Natural killer cell treated with Interleukin-12 subunit alpha and Interleukin-12 subunit beta and Interleukin-15 and Interleukin-18, amount 100 ng/mL, for 72 hours (primary cell): Measurements from ENCODE around the gene LTBP3. TPM values are rescaled to one million over a fixed set of nuclear protein-coding genes. Genes with fewer than 3 reads are reported as not detected.

Experiments
- ATAC-seq, 2 donors: fragments of 150-1000 bp; cut with Tn5 transposase in 1 of 2; sonication (Bioruptor Pico), chemical (Tn5 transposase) in 1 of 2; 2 replicates each; pipeline ENCODE4 v1.10.0; 2021
- DNase-seq: peaks from one replicate; pipeline ENCODE4 v3.0.0; 2022; ENCODE audit warnings: low spot score
- H3K27ac Mint-ChIP-seq, 2 donors: 1 replicate in 1 of 2; 2 replicates in 1 of 2; pipeline ENCODE4 v1.8.0; 2022; ENCODE audit warnings: mixed read lengths in 2 of 2, mild to moderate bottlenecking in 1 of 2, moderate library complexity in 1 of 2
- H3K27me3 Mint-ChIP-seq, 2 donors: 1 replicate in 1 of 2; 2 replicates in 1 of 2; pipeline ENCODE4 v1.8.0; 2022; ENCODE audit warnings: mixed read lengths in 2 of 2
- H3K36me3 Mint-ChIP-seq: one replicate; pipeline ENCODE4 v1.8.0; 2022; ENCODE audit warnings: mixed read lengths
- H3K4me1 Mint-ChIP-seq, 2 donors: 1 replicate in 1 of 2; 2 replicates in 1 of 2; pipeline ENCODE4 v1.8.0; 2022; ENCODE audit warnings: low read depth in 2 of 2, mixed read lengths in 2 of 2, mild to moderate bottlenecking in 1 of 2
- H3K4me3 Mint-ChIP-seq: one replicate; pipeline ENCODE4 v1.8.0; 2022; ENCODE audit warnings: mixed read lengths
- H3K9me3 Mint-ChIP-seq: 2 replicates; pipeline ENCODE4 v1.8.0; 2022; ENCODE audit warnings: mixed read lengths
- total RNA-seq, 2 donors: library from RNA; stranded (reverse); gene quantifications; one replicate each; pipeline ENCODE4 v1.2.3, GENCODE V29; 2022

Gene LTBP3
- total RNA-seq, 2 donors from 2014 or later: 42.3 to 60.2 TPM

GRCh38 chr11:65549096-65549495 is 9.1 kb downstream of the LTBP3 start:
- H3K36me3 Mint-ChIP-seq: no peaks in the 10 kb centered on the region
- H3K4me1 Mint-ChIP-seq: peaks cover 34 to 52% of the 10 kb centered on the region in 2 donors
- no peak overlapping the region for H3K27ac Mint-ChIP-seq
- H3K4me3 Mint-ChIP-seq: no peak overlapping the region
- DNase-seq (no peak), ATAC-seq (no peak)
- H3K27me3 Mint-ChIP-seq: no peaks in the 10 kb centered on the region
- no peaks in the 10 kb centered on the region for H3K9me3 Mint-ChIP-seq

GRCh38 chr11:65548395-65548794 is 9.8 kb downstream of the LTBP3 start:
- Mint-ChIP-seq H3K4me3 (peak overlapping the region; percentile 41), H3K27me3 (no peaks in the 10 kb centered on the region), H3K9me3 (no peaks in the 10 kb centered on the region), H3K27ac (peak overlapping the region; percentile 31 to 83), H3K4me1 (peaks cover 34 to 56% of the 10 kb centered on the region in 2 donors), H3K36me3 (no peaks in the 10 kb centered on the region)
- no peak for DNase-seq
- no peak for ATAC-seq

- Mint-ChIP-seq H3K9me3 (no peaks in the 10 kb centered on the region), H3K4me1 (peaks cover 35 to 57% of the 10 kb centered on the region in 2 donors), H3K27ac (peak overlapping the region; percentile 31 to 83), H3K4me3 (peak overlapping the region; percentile 41), H3K36me3 (no peaks in the 10 kb centered on the region), H3K27me3 (no peaks in the 10 kb centered on the region)
- no peak for ATAC-seq
- no peak for DNase-seq
Measured at GRCh38 chr11:65547446-65548125, 10.6 kb downstream of the LTBP3 start.

GRCh38 chr11:65546217-65546958 is 11.8 kb downstream of the LTBP3 start:
- Mint-ChIP-seq H3K36me3 (no peaks in the 10 kb centered on the region), H3K4me1 (peaks cover 32 to 52% of the 10 kb centered on the region in 2 donors), H3K9me3 (no peaks in the 10 kb centered on the region), H3K4me3 (peak overlapping the region; percentile 58), H3K27ac (peak overlapping the region; percentile 46 to 88), H3K27me3 (no peaks in the 10 kb centered on the region)
- DNase-seq (peak; percentile 98), ATAC-seq (peak; percentile 95 to 98)

GRCh38 chr11:65545853-65546216 is 12.3 kb downstream of the LTBP3 start:
- no peaks in the 10 kb centered on the region for H3K36me3 Mint-ChIP-seq
- peaks cover 31 to 52% of the 10 kb centered on the region in 2 donors for H3K4me1 Mint-ChIP-seq
- no peaks in the 10 kb centered on the region for H3K9me3 Mint-ChIP-seq

GRCh38 chr11:65542738-65543390 is 15.3 kb downstream of the LTBP3 start:
- peaks cover 22 to 40% of the 10 kb centered on the region in 2 donors for H3K4me1 Mint-ChIP-seq
- no peak overlapping the region for H3K4me3 Mint-ChIP-seq
- no peak for ATAC-seq
- no peaks in the 10 kb centered on the region for H3K27me3 Mint-ChIP-seq
- no peaks in the 10 kb centered on the region for H3K9me3 Mint-ChIP-seq
- peak overlapping the region; percentile 15 to 79 for H3K27ac Mint-ChIP-seq
- DNase-seq: no peak
- H3K36me3 Mint-ChIP-seq: no peaks in the 10 kb centered on the region

More at GRCh38 chr11:65545853-65546216, 12.3 kb downstream of the LTBP3 start:
- Mint-ChIP-seq H3K27ac (peak overlapping the region; percentile 46 to 88), H3K4me3 (peak overlapping the region; percentile 58), H3K27me3 (no peaks in the 10 kb centered on the region)
- DNase-seq (no peak), ATAC-seq (no peak)

- peak overlapping the region; percentile 84 for H3K4me3 Mint-ChIP-seq
- DNase-seq (no peak), ATAC-seq (no peak)
- peak overlapping the region; percentile 15 to 79 for H3K27ac Mint-ChIP-seq
- H3K27me3 Mint-ChIP-seq: no peaks in the 10 kb centered on the region
- H3K9me3 Mint-ChIP-seq: no peaks in the 10 kb centered on the region
- H3K4me1 Mint-ChIP-seq: peaks cover 22 to 37% of the 10 kb centered on the region in 2 donors
- H3K36me3 Mint-ChIP-seq: no peaks in the 10 kb centered on the region
Measured at GRCh38 chr11:65541093-65541982, 16.8 kb downstream of the LTBP3 start.

GRCh38 chr11:65540290-65541092 is 17.7 kb downstream of the LTBP3 start:
- Mint-ChIP-seq H3K27ac (peak overlapping the region; percentile 15 to 79), H3K36me3 (no peaks in the 10 kb centered on the region), H3K4me3 (peak overlapping the region; percentile 84), H3K27me3 (no peaks in the 10 kb centered on the region), H3K9me3 (no peaks in the 10 kb centered on the region), H3K4me1 (peaks cover 13 to 30% of the 10 kb centered on the region in 2 donors)
- DNase-seq: peak; percentile 92
- peak; percentile 95 to 96 for ATAC-seq

- Mint-ChIP-seq H3K36me3 (no peaks in the 10 kb centered on the region), H3K4me3 (peak overlapping the region; percentile 84), H3K4me1 (peaks cover 11 to 23% of the 10 kb centered on the region in 2 donors), H3K9me3 (no peaks in the 10 kb centered on the region), H3K27ac (peak overlapping the region in 1 of 2 donors; percentile 79), H3K27me3 (no peaks in the 10 kb centered on the region)
- DNase-seq: no peak
- peak; percentile 82 to 85 for ATAC-seq
Measured at GRCh38 chr11:65539744-65540289, 18.3 kb downstream of the LTBP3 start.

GRCh38 chr11:65538915-65539743 is 19.0 kb downstream of the LTBP3 start:
- Mint-ChIP-seq H3K27me3 (no peaks in the 10 kb centered on the region), H3K36me3 (no peaks in the 10 kb centered on the region), H3K4me3 (no peak overlapping the region), H3K27ac (no peak overlapping the region), H3K9me3 (no peaks in the 10 kb centered on the region), H3K4me1 (peaks cover 11 to 21% of the 10 kb centered on the region in 2 donors)
- no peak for DNase-seq
- no peak for ATAC-seq

GRCh38 chr11:65538232-65538914 is 19.8 kb downstream of the LTBP3 start:
- no peaks in the 10 kb centered on the region for H3K9me3 Mint-ChIP-seq
- no peaks in the 10 kb centered on the region for H3K36me3 Mint-ChIP-seq
- DNase-seq (no peak), ATAC-seq (no peak)
- H3K4me3 Mint-ChIP-seq: no peak overlapping the region
- H3K4me1 Mint-ChIP-seq: peaks cover 11 to 16% of the 10 kb centered on the region in 2 donors
- no peak overlapping the region for H3K27ac Mint-ChIP-seq
- H3K27me3 Mint-ChIP-seq: no peaks in the 10 kb centered on the region
